Naive B cell (primary cell): ENCODE results near the gene PTP4A1. TPM values are rescaled to one million over a fixed set of nuclear protein-coding genes. Genes with fewer than 3 reads are reported as not detected.
"Not testable (repeated sequence)": the region's sequence is repeated elsewhere in the genome, so short reads cannot be mapped to it uniquely, and the experiment has no call there.

ENCODE experiments used
- ATAC-seq, 2 donors: fragments of 150-1000 bp; cut with Tn5 transposase; 2 replicates each; pipeline ENCODE4 v1.10.0; 2021; ENCODE audit warnings: low read depth in 2 of 2, mild to moderate bottlenecking in 2 of 2, moderate library complexity in 2 of 2
- DNase-seq: peaks from one replicate; pipeline ENCODE4 v3.0.0; 2022
- H3K27ac Mint-ChIP-seq, 6 donors: one replicate each; pipeline ENCODE4 v1.8.0; 2020 to 2022; ENCODE audit warnings: mild to moderate bottlenecking in 6 of 6, mixed read lengths in 6 of 6, moderate library complexity in 5 of 6, inconsistent platforms in 2 of 6
- H3K27me3 Mint-ChIP-seq, 3 donors: one replicate each; pipeline ENCODE4 v1.8.0; 2021 to 2022; ENCODE audit warnings: mixed read lengths in 3 of 3, mild to moderate bottlenecking in 1 of 3
- H3K36me3 Mint-ChIP-seq, 2 donors: one replicate each; pipeline ENCODE4 v1.8.0; 2020 to 2022; ENCODE audit warnings: mixed read lengths in 2 of 2, inconsistent platforms in 1 of 2, mild to moderate bottlenecking in 1 of 2
- H3K4me1 Mint-ChIP-seq, 3 donors: one replicate each; pipeline ENCODE4 v1.8.0; 2020 to 2022; ENCODE audit warnings: mixed read lengths in 3 of 3, inconsistent platforms in 1 of 3, mild to moderate bottlenecking in 1 of 3, moderate library complexity in 1 of 3
- H3K4me3 Mint-ChIP-seq, 8 donors: one replicate each; pipeline ENCODE4 v1.8.0; 2020 to 2022; ENCODE audit warnings: mild to moderate bottlenecking in 8 of 8, mixed read lengths in 8 of 8, moderate library complexity in 8 of 8, inconsistent platforms in 2 of 8
- H3K9me3 Mint-ChIP-seq, 7 donors: one replicate each; pipeline ENCODE4 v1.8.0; 2020 to 2022; ENCODE audit warnings: mixed read lengths in 7 of 7, mild to moderate bottlenecking in 5 of 7, inconsistent platforms in 2 of 7, moderate library complexity in 1 of 7
- polyA plus RNA-seq, 6 donors: library from polyadenylated mRNA; unstranded; fragments of 300-500 nt; fragmentation: Illumina TruSeq; gene quantifications; one replicate each; pipeline ENCODE4 v1.2.3, GENCODE V29; 2021; ENCODE audit warnings: low read depth in 6 of 6

PTP4A1 gene
- polyA plus RNA-seq, result 100 to 1,000 TPM in 1 of 6 donors, 10 to 100 TPM in 5; 71.2 to 161 (median 82.4) TPM

GRCh38 chr6:63572044-63572746, at the start of gene PTP4A1, which contains the start of gene LOC128125822:
Gene PTP4A1, plus strand, starts transcription at chr6:63572480. Its CDS starts 4,401 bp downstream, at chr6:63576881.
Gene LOC128125822, plus strand, starts transcription at chr6:63572480.
- Mint-ChIP-seq H3K4me3 (peak within 1 kb of the TSS; percentile 87 to 98 (median 94)), H3K9me3 (no peaks in the 10 kb centered on the region), H3K27me3 (peaks cover 0 to 5% (median 4%) of the 10 kb centered on the region in 3 donors), H3K27ac (peak within 1 kb of the TSS; percentile 95 to 99 (median 98)), H3K4me1 (peaks cover 20 to 25% (median 20%) of the 10 kb centered on the region in 3 donors), H3K36me3 (peaks cover 0 to 9% of the 10 kb centered on the region in 2 donors)
- peak; percentile 79 to 81 for ATAC-seq
- peak; percentile 97 for DNase-seq

GRCh38 chr6:63522911-63523287, 49.4 kb upstream of the PTP4A1 start:
- H3K4me3 Mint-ChIP-seq, H3K9me3 Mint-ChIP-seq, H3K27me3 Mint-ChIP-seq, ATAC-seq, H3K36me3 Mint-ChIP-seq, H3K4me1 Mint-ChIP-seq, DNase-seq, H3K27ac Mint-ChIP-seq: not testable (repeated sequence)

- Mint-ChIP-seq H3K36me3 (no peaks in the 10 kb centered on the region), H3K4me3 (no peak overlapping the region), H3K9me3 (no peaks in the 10 kb centered on the region), H3K27me3 (peaks cover 0 to 4% (median 0%) of the 10 kb centered on the region in 3 donors), H3K27ac (no peak overlapping the region), H3K4me1 (peaks cover 8 to 9% (median 9%) of the 10 kb centered on the region in 3 donors)
- ATAC-seq (no peak), DNase-seq (no peak)
Observed at GRCh38 chr6:63523630-63524029, 48.6 kb upstream of the PTP4A1 start.

GRCh38 chr6:63525186-63525878, 46.9 kb upstream of the PTP4A1 start:
- H3K36me3 Mint-ChIP-seq, result no peaks in the 10 kb centered on the region
- no peak overlapping the region for H3K4me3 Mint-ChIP-seq
- peaks cover 0 to 4% (median 0%) of the 10 kb centered on the region in 3 donors for H3K27me3 Mint-ChIP-seq
- H3K27ac Mint-ChIP-seq, result peak overlapping the region in 1 of 6 donors; percentile 40
- no peak for ATAC-seq
- no peaks in the 10 kb centered on the region for H3K4me1 Mint-ChIP-seq
- DNase-seq, result no peak
- no peaks in the 10 kb centered on the region for H3K9me3 Mint-ChIP-seq

GRCh38 chr6:63526931-63527330, 45.3 kb upstream of the PTP4A1 start:
- peaks cover 0 to 4% (median 0%) of the 10 kb centered on the region in 3 donors for H3K27me3 Mint-ChIP-seq
- no peaks in the 10 kb centered on the region for H3K36me3 Mint-ChIP-seq
- DNase-seq (no peak), ATAC-seq (no peak)
- H3K4me3 Mint-ChIP-seq, result no peak overlapping the region
- H3K27ac Mint-ChIP-seq, result no peak overlapping the region
- H3K9me3 Mint-ChIP-seq, result no peaks in the 10 kb centered on the region
- H3K4me1 Mint-ChIP-seq, result no peaks in the 10 kb centered on the region

GRCh38 chr6:63527658-63528514, 44.4 kb upstream of the PTP4A1 start:
- peaks cover 0 to 4% (median 0%) of the 10 kb centered on the region in 3 donors for H3K27me3 Mint-ChIP-seq
- H3K4me1 Mint-ChIP-seq, result no peaks in the 10 kb centered on the region
- no peak for ATAC-seq
- no peak overlapping the region for H3K27ac Mint-ChIP-seq
- DNase-seq, result no peak
- no peaks in the 10 kb centered on the region for H3K36me3 Mint-ChIP-seq
- H3K4me3 Mint-ChIP-seq, result no peak overlapping the region
- H3K9me3 Mint-ChIP-seq, result no peaks in the 10 kb centered on the region

- ATAC-seq (no peak), DNase-seq (no peak)
- Mint-ChIP-seq H3K4me1 (no peaks in the 10 kb centered on the region), H3K36me3 (no peaks in the 10 kb centered on the region), H3K27ac (no peak overlapping the region), H3K4me3 (no peak overlapping the region), H3K27me3 (peaks cover 0 to 4% (median 0%) of the 10 kb centered on the region in 3 donors), H3K9me3 (no peaks in the 10 kb centered on the region)
Observed at GRCh38 chr6:63529498-63529897, 42.8 kb upstream of the PTP4A1 start.

- ATAC-seq (no peak), DNase-seq (no peak)
- H3K36me3 Mint-ChIP-seq, result no peaks in the 10 kb centered on the region
- H3K27me3 Mint-ChIP-seq, result peaks cover 0 to 4% (median 0%) of the 10 kb centered on the region in 3 donors
- no peak overlapping the region for H3K4me3 Mint-ChIP-seq
- no peak overlapping the region for H3K27ac Mint-ChIP-seq
- no peaks in the 10 kb centered on the region for H3K9me3 Mint-ChIP-seq
- no peaks in the 10 kb centered on the region for H3K4me1 Mint-ChIP-seq
Observed at GRCh38 chr6:63530182-63530581, 42.1 kb upstream of the PTP4A1 start.

- no peak overlapping the region for H3K4me3 Mint-ChIP-seq
- no peaks in the 10 kb centered on the region for H3K4me1 Mint-ChIP-seq
- peaks cover 0 to 4% (median 0%) of the 10 kb centered on the region in 3 donors for H3K27me3 Mint-ChIP-seq
- no peak for DNase-seq
- H3K36me3 Mint-ChIP-seq, result no peaks in the 10 kb centered on the region
- H3K27ac Mint-ChIP-seq, result no peak overlapping the region
- no peaks in the 10 kb centered on the region for H3K9me3 Mint-ChIP-seq
- ATAC-seq, result no peak
Observed at GRCh38 chr6:63530991-63531390, 41.3 kb upstream of the PTP4A1 start.

- Mint-ChIP-seq H3K9me3 (no peaks in the 10 kb centered on the region), H3K27ac (no peak overlapping the region), H3K4me1 (no peaks in the 10 kb centered on the region), H3K27me3 (peaks cover 0 to 9% (median 0%) of the 10 kb centered on the region in 3 donors), H3K36me3 (no peaks in the 10 kb centered on the region), H3K4me3 (no peak overlapping the region)
- no peak for DNase-seq
- no peak for ATAC-seq
Observed at GRCh38 chr6:63533026-63533425, 39.3 kb upstream of the PTP4A1 start.

- no peak for DNase-seq
- peaks cover 0 to 5% (median 0%) of the 10 kb centered on the region in 3 donors for H3K27me3 Mint-ChIP-seq
- no peaks in the 10 kb centered on the region for H3K36me3 Mint-ChIP-seq
- no peak overlapping the region for H3K27ac Mint-ChIP-seq
- no peaks in the 10 kb centered on the region for H3K9me3 Mint-ChIP-seq
- H3K4me1 Mint-ChIP-seq, result no peaks in the 10 kb centered on the region
- no peak for ATAC-seq
- no peak overlapping the region for H3K4me3 Mint-ChIP-seq
Observed at GRCh38 chr6:63533952-63534351, 38.3 kb upstream of the PTP4A1 start.

GRCh38 chr6:63537201-63537958, 34.9 kb upstream of the PTP4A1 start:
- Mint-ChIP-seq H3K4me3 (no peak overlapping the region), H3K36me3 (no peaks in the 10 kb centered on the region), H3K27ac (no peak overlapping the region), H3K4me1 (no peaks in the 10 kb centered on the region), H3K27me3 (peaks cover 2 to 12% (median 10%) of the 10 kb centered on the region in 3 donors), H3K9me3 (peaks cover 0 to 4% (median under 1%) of the 10 kb centered on the region in 7 donors)
- DNase-seq (no peak), ATAC-seq (no peak)

- peaks cover 0 to 5% (median 2%) of the 10 kb centered on the region in 7 donors for H3K9me3 Mint-ChIP-seq
- no peaks in the 10 kb centered on the region for H3K36me3 Mint-ChIP-seq
- H3K27me3 Mint-ChIP-seq, result peaks cover 8 to 17% (median 14%) of the 10 kb centered on the region in 3 donors
- ATAC-seq (no peak), DNase-seq (no peak)
- H3K4me1 Mint-ChIP-seq, result no peaks in the 10 kb centered on the region
- H3K27ac Mint-ChIP-seq, result no peak overlapping the region
- no peak overlapping the region for H3K4me3 Mint-ChIP-seq
Observed at GRCh38 chr6:63537959-63538300, 34.4 kb upstream of the PTP4A1 start.
